Mammary epithelial cell (primary cell): Measurements from ENCODE around the gene MGAT5.

Experiments
- EZH2 ChIP-seq: IDR thresholded peaks from 2 replicates; pipeline ENCODE4 v1.6.1; 2012; ENCODE audit warnings: low read length, inconsistent platforms, borderline replicate concordance
- TF ChIP-seq, protein P1 (sequence below), 2 donors: IDR thresholded peaks in 1 of 2; conservative IDR thresholded peaks in 1 of 2; 2 replicates each; pipeline ENCODE4 v1.5.1; 2011 to 2012; ENCODE audit warnings: inconsistent platforms in 2 of 2, low read length in 2 of 2, mild to moderate bottlenecking in 2 of 2, control low read depth in 1 of 2, low read depth in 1 of 2; ENCODE audit not compliant: insufficient read depth in 1 of 2; ENCODE audit errors: extremely low read depth in 1 of 2

DNA sequence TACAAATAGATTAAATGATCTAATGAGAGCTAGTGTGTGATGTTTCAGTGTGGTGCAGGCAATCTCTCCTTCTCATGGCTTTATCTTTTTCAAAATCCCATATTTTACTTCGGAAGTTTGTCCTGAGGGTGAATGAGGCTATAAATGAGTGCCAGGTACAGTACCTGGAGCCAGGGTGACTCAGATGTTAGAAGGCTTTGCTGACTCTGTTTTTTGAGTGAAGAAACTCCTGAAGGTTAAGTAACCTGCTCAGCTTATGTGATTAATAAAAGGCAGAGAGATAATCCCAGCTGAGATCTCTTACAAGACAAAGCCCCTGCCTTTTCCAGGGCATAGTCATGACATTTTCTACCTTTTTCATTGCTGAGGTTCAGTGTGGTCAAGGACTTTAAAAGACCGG lies 52.6 kb downstream of the MGAT5 start:
- TF ChIP-seq, protein P1, sequence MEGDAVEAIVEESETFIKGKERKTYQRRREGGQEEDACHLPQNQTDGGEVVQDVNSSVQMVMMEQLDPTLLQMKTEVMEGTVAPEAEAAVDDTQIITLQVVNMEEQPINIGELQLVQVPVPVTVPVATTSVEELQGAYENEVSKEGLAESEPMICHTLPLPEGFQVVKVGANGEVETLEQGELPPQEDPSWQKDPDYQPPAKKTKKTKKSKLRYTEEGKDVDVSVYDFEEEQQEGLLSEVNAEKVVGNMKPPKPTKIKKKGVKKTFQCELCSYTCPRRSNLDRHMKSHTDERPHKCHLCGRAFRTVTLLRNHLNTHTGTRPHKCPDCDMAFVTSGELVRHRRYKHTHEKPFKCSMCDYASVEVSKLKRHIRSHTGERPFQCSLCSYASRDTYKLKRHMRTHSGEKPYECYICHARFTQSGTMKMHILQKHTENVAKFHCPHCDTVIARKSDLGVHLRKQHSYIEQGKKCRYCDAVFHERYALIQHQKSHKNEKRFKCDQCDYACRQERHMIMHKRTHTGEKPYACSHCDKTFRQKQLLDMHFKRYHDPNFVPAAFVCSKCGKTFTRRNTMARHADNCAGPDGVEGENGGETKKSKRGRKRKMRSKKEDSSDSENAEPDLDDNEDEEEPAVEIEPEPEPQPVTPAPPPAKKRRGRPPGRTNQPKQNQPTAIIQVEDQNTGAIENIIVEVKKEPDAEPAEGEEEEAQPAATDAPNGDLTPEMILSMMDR (conservative IDR thresholded peaks at IDR 0.05 in 1 of 2, IDR thresholded peaks at IDR 0.05 in 1 of 2; ENCODE audit: extremely low read depth in 1 of 2, insufficient read depth in 1 of 2, low read depth in 1 of 2, low read length in 2 of 2) = no peak
- TF ChIP-seq EZH2 = no peak
